BLaER1 (cell line): ENCODE data around the gene LMO4.

Experiments
- H3K27ac ChIP-seq: shearing (Covaris generic); formaldehyde crosslinking; 2 replicates; pipeline ENCODE4 v1.8.1; 2022
- H3K27me3 ChIP-seq: shearing (Covaris generic); formaldehyde crosslinking; 2 replicates; pipeline ENCODE4 v1.8.1; 2022
- H3K36me3 ChIP-seq: shearing (Covaris generic); formaldehyde crosslinking; 2 replicates; pipeline ENCODE4 v1.8.1; 2022
- H3K4me1 ChIP-seq: shearing (Covaris generic); formaldehyde crosslinking; 2 replicates; pipeline ENCODE4 v1.8.1; 2022
- H3K4me2 ChIP-seq: shearing (Covaris generic); formaldehyde crosslinking; 2 replicates; pipeline ENCODE4 v1.8.1; 2022
- H3K4me3 ChIP-seq: shearing (Covaris generic); formaldehyde crosslinking; 2 replicates; pipeline ENCODE4 v1.8.1; 2022
- H3K9ac ChIP-seq: shearing (Covaris generic); formaldehyde crosslinking; 2 replicates; pipeline ENCODE4 v1.8.1; 2022
- H3K9me3 ChIP-seq: shearing (Covaris generic); formaldehyde crosslinking; 2 replicates; pipeline ENCODE4 v1.8.1; 2022
- H4K20me1 ChIP-seq: shearing (Covaris generic); formaldehyde crosslinking; 2 replicates; pipeline ENCODE4 v1.8.1; 2022
- Cebpa-rat ChIP-seq: shearing (Covaris generic); IDR thresholded peaks from 2 replicates; pipeline ENCODE4 v1.8.1; 2022

Gene LMO4

DNA sequence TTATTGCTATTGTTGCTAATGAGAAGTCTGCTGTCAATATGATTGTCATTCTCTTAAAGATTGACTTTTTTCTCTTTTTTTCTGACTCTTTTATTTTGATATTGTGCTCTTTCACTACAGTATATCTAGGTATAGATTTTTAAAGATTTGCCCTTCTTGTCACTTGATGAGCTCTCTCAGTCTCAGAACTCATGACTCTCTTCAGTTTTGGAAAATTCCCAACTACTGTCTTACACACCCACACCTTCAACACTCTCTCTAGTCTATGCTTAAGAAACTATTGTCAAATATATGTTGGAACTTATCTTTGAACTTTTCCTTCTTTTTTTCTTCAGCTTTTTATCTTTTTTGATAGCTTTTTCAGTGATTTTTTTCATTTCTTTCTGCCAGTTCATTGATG is 50.6 kb downstream of the LMO4 start:
- Histone ChIP-seq H3K9ac (no peak overlapping the region), H3K4me2 (no peak overlapping the region), H3K4me1 (no peaks in the 10 kb centered on the region), H3K9me3 (peaks cover 18% of the 10 kb centered on the region), H4K20me1 (no peaks in the 10 kb centered on the region), H3K36me3 (no peaks in the 10 kb centered on the region), H3K4me3 (no peak overlapping the region), H3K27ac (no peak overlapping the region), H3K27me3 (no peaks in the 10 kb centered on the region)
- no peak for TF ChIP-seq Cebpa-rat

DNA sequence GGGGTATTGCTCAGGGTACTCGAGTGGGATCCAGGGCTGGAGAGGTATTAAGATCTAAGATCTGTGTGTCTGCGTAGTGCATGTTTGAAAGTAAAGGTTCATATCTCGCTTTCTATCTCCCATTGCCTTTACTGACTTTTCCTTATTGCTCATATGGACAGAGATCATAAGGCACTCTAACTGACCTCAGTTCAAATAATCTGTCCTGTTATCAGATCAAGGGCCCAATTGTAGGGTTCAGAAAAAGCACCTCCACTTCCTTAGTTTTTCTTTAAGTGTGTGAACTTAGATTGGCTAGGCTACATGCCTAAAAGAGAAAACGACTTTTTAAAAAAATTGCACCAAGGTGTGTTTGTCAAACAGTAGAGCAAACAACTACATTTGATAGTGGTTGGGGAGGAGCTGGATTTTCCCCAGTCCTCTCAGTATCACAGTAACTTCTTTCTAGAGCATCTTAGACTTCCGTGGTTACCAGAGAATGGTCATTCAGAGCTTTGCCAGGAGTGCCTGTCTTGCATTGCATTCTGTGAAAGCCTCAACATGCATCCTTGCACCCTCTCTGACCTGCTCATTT is 57.6 kb downstream of the LMO4 start:
- Histone ChIP-seq H3K9ac (no peak overlapping the region), H4K20me1 (no peaks in the 10 kb centered on the region), H3K4me1 (no peaks in the 10 kb centered on the region; the same call in none of the 2 replicates), H3K4me3 (no peak overlapping the region), H3K27ac (no peak overlapping the region), H3K4me2 (no peak overlapping the region), H3K36me3 (no peaks in the 10 kb centered on the region), H3K9me3 (no peaks in the 10 kb centered on the region; the same call in 1 of the 2 replicates), H3K27me3 (no peaks in the 10 kb centered on the region)
- no peak for TF ChIP-seq Cebpa-rat

DNA sequence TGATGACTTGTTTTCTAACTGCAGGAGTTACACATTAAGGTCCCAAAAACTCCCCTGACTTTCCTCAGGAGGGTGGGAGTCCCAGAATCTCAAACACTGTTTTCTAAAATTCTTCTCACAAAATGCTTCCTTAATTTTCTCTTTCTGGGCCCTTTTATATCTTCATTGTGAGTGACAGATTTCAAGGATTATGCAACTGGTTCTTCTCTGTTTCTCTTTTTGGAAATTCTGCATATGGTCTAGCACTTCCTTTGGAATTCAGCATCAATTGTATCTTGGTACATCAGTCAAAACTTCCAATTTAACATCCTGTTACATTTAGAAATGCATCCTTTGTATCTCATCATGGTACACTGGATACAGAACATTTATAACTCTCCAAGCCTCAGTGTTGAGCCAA is 59.7 kb downstream of the LMO4 start:
- Histone ChIP-seq H3K27me3 (no peaks in the 10 kb centered on the region), H3K27ac (no peak overlapping the region), H3K4me3 (no peak overlapping the region), H3K9ac (no peak overlapping the region), H4K20me1 (no peaks in the 10 kb centered on the region), H3K4me2 (no peak overlapping the region), H3K36me3 (no peaks in the 10 kb centered on the region), H3K4me1 (peaks cover 2% of the 10 kb centered on the region), H3K9me3 (no peaks in the 10 kb centered on the region; the same call in 1 of the 2 replicates)
- TF ChIP-seq Cebpa-rat = no peak

DNA sequence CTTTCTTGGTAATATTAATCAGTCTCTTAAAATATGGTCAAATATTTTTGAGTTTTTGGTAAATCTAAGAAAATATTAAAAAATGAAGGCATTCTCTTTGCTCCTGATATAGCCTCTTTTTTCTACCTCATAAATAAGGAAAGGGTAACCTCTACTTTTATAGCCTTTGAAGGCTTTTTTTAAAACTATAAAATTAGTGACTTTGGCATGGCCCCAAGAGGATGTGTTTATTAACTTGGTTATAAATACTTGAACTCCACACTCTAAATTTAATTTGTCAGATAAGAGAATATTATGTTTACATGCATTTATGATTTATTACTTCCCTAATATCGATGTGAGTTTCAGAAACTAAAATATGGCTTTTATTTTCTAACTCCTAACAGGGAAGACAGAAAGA is 60.3 kb downstream of the LMO4 start:
- TF ChIP-seq Cebpa-rat = no peak
- H3K4me1 ChIP-seq = peaks cover 8% of the 10 kb centered on the region
- no peaks in the 10 kb centered on the region for H4K20me1 ChIP-seq
- H3K36me3 ChIP-seq = no peaks in the 10 kb centered on the region
- no peaks in the 10 kb centered on the region for H3K27me3 ChIP-seq
- no peak overlapping the region for H3K9ac ChIP-seq
- H3K4me2 ChIP-seq = no peak overlapping the region
- H3K27ac ChIP-seq = no peak overlapping the region
- no peaks in the 10 kb centered on the region; the same call in 1 of the 2 replicates for H3K9me3 ChIP-seq
- H3K4me3 ChIP-seq = no peak overlapping the region

DNA sequence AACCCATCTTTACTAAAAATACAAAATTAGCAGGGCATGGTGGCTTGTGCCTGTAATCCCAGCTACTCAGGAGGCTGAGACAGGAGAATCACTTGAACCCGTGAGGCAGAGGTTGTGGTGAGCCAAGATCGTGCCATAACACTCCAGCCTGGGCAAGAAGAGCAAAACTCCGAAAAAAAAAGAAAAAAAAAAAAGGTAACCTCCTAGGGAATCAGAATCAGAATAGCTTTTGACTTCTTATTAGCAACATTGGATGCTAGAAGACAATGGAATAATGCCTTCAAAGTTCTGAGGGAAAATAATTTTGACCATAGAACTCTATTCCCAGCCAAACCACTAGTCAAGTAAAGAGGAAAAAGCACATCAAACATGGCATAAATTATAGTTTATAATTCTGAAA is 60.9 kb downstream of the LMO4 start:
- no peak for TF ChIP-seq Cebpa-rat
- Histone ChIP-seq H3K9me3 (no peaks in the 10 kb centered on the region; the same call in 1 of the 2 replicates), H3K4me1 (peaks cover 8% of the 10 kb centered on the region), H3K4me2 (no peak overlapping the region), H4K20me1 (no peaks in the 10 kb centered on the region), H3K9ac (no peak overlapping the region), H3K36me3 (no peaks in the 10 kb centered on the region), H3K27me3 (no peaks in the 10 kb centered on the region), H3K27ac (no peak overlapping the region), H3K4me3 (no peak overlapping the region)

DNA sequence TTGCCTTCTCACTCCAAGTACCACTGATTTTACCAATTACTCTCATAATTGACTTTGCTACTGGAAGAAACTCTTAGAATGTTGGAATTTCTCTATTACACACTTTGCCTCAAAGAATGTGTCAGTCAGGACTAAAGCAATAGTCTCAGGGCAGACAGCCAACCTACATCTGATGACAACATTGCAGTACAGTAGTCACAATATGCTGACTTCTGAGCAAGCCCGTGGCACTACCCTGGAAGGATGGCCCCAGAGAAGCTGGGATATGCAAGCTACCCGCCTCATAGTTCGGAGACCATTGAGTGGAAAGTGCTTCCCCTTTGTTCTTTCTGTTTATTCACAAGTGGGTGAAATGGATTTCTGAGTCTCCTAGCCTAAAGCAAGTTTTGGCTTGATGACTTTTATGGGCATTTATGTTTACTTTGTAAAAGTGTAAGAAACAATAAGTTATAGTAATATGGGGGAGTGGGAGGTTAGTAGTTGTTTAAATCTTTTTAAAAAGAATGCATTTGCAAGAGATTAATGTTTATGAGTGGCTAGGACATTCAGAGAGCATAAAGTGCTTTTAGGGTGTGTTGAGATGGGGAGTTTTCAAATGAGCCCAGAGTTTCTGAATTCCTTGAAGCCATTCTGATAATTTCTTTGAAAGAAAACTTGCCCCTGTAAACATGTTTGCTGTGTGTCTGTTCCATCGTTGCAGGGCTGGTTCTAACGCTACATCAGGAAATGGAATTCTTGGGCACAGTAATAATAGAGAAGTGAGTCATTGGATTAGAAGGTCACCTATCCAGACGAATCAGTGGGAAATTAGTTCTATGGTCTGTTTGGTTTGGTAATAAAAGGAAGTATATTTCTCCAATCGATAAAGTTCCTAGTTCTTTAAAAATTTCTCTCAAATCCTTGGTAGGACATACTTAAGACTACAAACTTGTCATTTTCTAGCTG is 63.8 kb downstream of the LMO4 start:
- no peak overlapping the region for H3K4me2 ChIP-seq
- no peak overlapping the region for H3K27ac ChIP-seq
- no peaks in the 10 kb centered on the region for H3K27me3 ChIP-seq
- H3K9me3 ChIP-seq = no peaks in the 10 kb centered on the region; the same call in 1 of the 2 replicates
- H3K4me1 ChIP-seq = peaks cover 8% of the 10 kb centered on the region
- no peaks in the 10 kb centered on the region for H4K20me1 ChIP-seq
- no peaks in the 10 kb centered on the region for H3K36me3 ChIP-seq
- H3K4me3 ChIP-seq = no peak overlapping the region
- TF ChIP-seq Cebpa-rat = no peak
- H3K9ac ChIP-seq = no peak overlapping the region

DNA sequence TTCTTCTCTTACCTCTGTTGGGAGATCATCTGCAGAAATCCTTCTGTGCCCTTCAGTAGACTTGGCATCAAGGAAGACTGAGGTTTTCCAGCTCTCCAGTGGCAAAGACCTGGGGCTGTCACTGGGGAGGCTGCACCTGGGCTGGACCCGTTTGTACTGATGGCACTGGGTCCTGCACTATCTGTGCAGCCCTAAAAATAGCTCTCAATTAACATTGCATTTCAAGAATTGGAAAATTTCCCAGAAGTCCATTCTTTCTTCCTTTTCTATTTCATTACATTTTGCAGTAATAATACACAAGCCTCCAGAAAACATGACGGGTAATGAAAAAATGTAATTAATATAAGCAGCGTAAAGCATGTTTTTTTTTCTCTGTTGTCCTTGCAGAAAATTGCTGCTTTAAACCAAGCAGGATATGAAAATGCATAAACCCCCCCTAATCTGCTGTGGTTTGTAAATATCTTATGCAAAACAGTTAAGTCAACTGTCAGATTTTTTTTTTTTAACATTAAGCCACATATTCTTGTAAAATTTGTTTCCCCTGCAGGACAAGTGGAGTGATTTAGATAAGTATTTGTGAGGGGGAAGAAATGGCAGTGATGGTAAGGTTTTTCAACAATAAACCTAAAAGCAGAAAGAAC is 64.9 kb downstream of the LMO4 start:
- Histone ChIP-seq H3K4me3 (no peak overlapping the region), H3K27ac (no peak overlapping the region), H3K4me1 (peaks cover 8% of the 10 kb centered on the region), H3K27me3 (no peaks in the 10 kb centered on the region), H4K20me1 (no peaks in the 10 kb centered on the region), H3K9me3 (no peaks in the 10 kb centered on the region; the same call in 1 of the 2 replicates), H3K9ac (no peak overlapping the region), H3K4me2 (no peak overlapping the region; the same call in 1 of the 2 replicates), H3K36me3 (no peaks in the 10 kb centered on the region)
- TF ChIP-seq Cebpa-rat = no peak

DNA sequence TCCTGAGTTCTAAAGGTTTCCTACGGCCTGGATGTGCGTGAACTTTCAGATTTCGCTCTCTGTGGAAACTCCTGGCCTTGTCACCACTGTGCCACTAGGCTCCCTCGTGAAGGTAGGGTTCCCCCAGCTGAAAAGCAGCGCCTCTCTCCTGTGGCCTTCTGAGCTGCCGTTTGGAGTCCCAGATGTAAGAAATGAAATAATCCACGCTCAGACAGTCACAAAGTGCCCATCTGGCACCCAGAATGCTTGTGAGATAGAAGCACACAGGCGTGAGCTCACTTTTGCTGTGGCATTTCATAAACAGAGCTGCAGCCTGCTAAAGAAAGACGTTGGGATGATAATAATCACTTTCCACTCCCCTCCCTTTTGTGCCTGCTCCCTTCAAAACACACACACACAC is 65.8 kb downstream of the LMO4 start:
- no peak overlapping the region for H3K4me2 ChIP-seq
- no peaks in the 10 kb centered on the region; the same call in 1 of the 2 replicates for H3K9me3 ChIP-seq
- H3K27me3 ChIP-seq = no peaks in the 10 kb centered on the region
- no peak overlapping the region for H3K27ac ChIP-seq
- H3K9ac ChIP-seq = no peak overlapping the region
- no peak for TF ChIP-seq Cebpa-rat
- no peaks in the 10 kb centered on the region for H3K36me3 ChIP-seq
- H4K20me1 ChIP-seq = no peaks in the 10 kb centered on the region
- H3K4me1 ChIP-seq = peaks cover 8% of the 10 kb centered on the region
- no peak overlapping the region for H3K4me3 ChIP-seq

DNA sequence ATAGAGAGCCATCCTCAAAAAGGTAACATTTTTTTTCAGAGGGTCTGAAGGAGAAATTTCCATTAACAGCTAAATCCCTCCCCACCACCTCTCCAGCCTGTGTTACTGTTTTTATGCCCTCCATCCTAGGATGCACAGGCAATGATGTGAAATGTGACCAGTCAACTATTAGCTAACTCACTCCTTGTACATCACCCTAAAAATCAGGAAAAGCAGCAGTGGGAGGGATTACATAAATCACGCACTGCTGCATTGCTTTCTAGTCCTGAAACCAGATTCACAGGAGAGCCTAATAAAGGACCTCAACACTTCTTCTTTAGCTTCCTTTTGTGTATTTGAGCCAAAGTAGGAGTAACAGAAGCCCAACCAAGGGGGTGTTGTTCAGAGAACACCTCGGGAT is 66.3 kb downstream of the LMO4 start:
- Histone ChIP-seq H3K4me3 (no peak overlapping the region), H3K27ac (no peak overlapping the region), H3K4me2 (no peak overlapping the region), H3K9me3 (no peaks in the 10 kb centered on the region), H3K27me3 (no peaks in the 10 kb centered on the region), H3K36me3 (no peaks in the 10 kb centered on the region), H3K4me1 (peaks cover 8% of the 10 kb centered on the region), H3K9ac (no peak overlapping the region), H4K20me1 (no peaks in the 10 kb centered on the region)
- no peak for TF ChIP-seq Cebpa-rat
